HG03097 (cell line): Measurements from ENCODE around the gene ELOVL5.
"Not testable (repeated sequence)": the region's sequence is repeated elsewhere in the genome, so short reads cannot be mapped to it uniquely, and the experiment has no call there.

Source experiments
- ATAC-seq: cut with Tn5 transposase; IDR thresholded peaks from one replicate; pipeline ENCODE4 v1.9.1; 2021; ENCODE audit not compliant: unreplicated experiment, low FRiP score

ELOVL5 gene

GRCh38 chr6:53306819-53307347 lies 41.9 kb downstream of the ELOVL5 start:
- ATAC-seq = peak; percentile 41

- not testable (repeated sequence) for ATAC-seq
Observed at GRCh38 chr6:53306217-53306616, 42.5 kb downstream of the ELOVL5 start.

- ATAC-seq = not testable (repeated sequence)
Observed at GRCh38 chr6:53305506-53306005, 43.2 kb downstream of the ELOVL5 start.

- ATAC-seq = not testable (repeated sequence)
Observed at GRCh38 chr6:53304953-53305352, 43.8 kb downstream of the ELOVL5 start.

GRCh38 chr6:53302678-53303360 lies 45.9 kb downstream of the ELOVL5 start:
- no peak for ATAC-seq

- ATAC-seq = no peak
Observed at GRCh38 chr6:53301801-53302537, 46.8 kb downstream of the ELOVL5 start.

GRCh38 chr6:53300656-53301551 lies 47.8 kb downstream of the ELOVL5 start:
- ATAC-seq = no peak

GRCh38 chr6:53299331-53300005 lies 49.3 kb downstream of the ELOVL5 start:
- ATAC-seq = no peak

GRCh38 chr6:53297004-53297403 lies 51.7 kb downstream of the ELOVL5 start:
- ATAC-seq = no peak

GRCh38 chr6:53295176-53295575 lies 53.6 kb downstream of the ELOVL5 start:
- ATAC-seq = no peak

GRCh38 chr6:53294611-53295010 lies 54.1 kb downstream of the ELOVL5 start:
- no peak for ATAC-seq

GRCh38 chr6:53294095-53294494 lies 54.7 kb downstream of the ELOVL5 start:
- ATAC-seq = no peak

GRCh38 chr6:53293691-53294090 lies 55.1 kb downstream of the ELOVL5 start:
- ATAC-seq = no peak

- no peak for ATAC-seq
Observed at GRCh38 chr6:53290537-53291510, 57.9 kb downstream of the ELOVL5 start.

GRCh38 chr6:53287336-53288225 lies 61.2 kb downstream of the ELOVL5 start:
- ATAC-seq = no peak

- peak; percentile 71 for ATAC-seq
Observed at GRCh38 chr6:53284901-53285300, 63.8 kb downstream of the ELOVL5 start.

GRCh38 chr6:53282741-53283140 lies 66.0 kb downstream of the ELOVL5 start:
- ATAC-seq = no peak

GRCh38 chr6:53282234-53282633 lies 66.5 kb downstream of the ELOVL5 start:
- no peak for ATAC-seq
